Right lobe of liver (tissue), 6 donors: ENCODE measurements around the gene B3GAT3. TPM values are rescaled to one million over a fixed set of nuclear protein-coding genes. Genes with fewer than 3 reads are reported as not detected.
"Not testable (repeated sequence)": the region's sequence is repeated elsewhere in the genome, so short reads cannot be mapped to it uniquely, and the experiment has no call there.

Experiments used
- ATAC-seq, 4 donors: fragments of 200-7000 bp; cut with Tn5 transposase; one replicate each; pipeline ENCODE4 v1.9.1; 2020; ENCODE audit warnings: mild to moderate bottlenecking in 4 of 4, moderate library complexity in 4 of 4
- DNase-seq, 3 donors: peaks; one replicate each; pipeline ENCODE4 v3.0.0-alpha.2; 2020
- H3K27ac ChIP-seq, 3 donors: fragments of 200-600 bp; one replicate each; pipeline ENCODE4 v1.8.0; 2022
- H3K27me3 ChIP-seq, 2 donors: fragments of 200-600 bp; one replicate each; pipeline ENCODE4 v1.8.0; 2022
- H3K36me3 ChIP-seq, 4 donors: fragments of 200-600 bp; sonication (generic) in 1 of 4; one replicate each; pipeline versions ENCODE4 v1.5.1 to v1.8.0; 2017 to 2022; ENCODE audit warnings: control low read depth in 1 of 4
- H3K4me1 ChIP-seq, 4 donors: fragments of 200-600 bp; sonication (generic) in 1 of 4; one replicate each; pipeline versions ENCODE4 v1.5.1 to v1.8.0; 2017 to 2022; ENCODE audit warnings: control low read depth in 1 of 4
- H3K4me3 ChIP-seq, 3 donors: fragments of 200-600 bp; one replicate each; pipeline ENCODE4 v1.8.0; 2022
- H3K9me3 ChIP-seq, 4 donors: fragments of 200-600 bp; sonication (generic) in 1 of 4; one replicate each; pipeline versions ENCODE4 v1.5.1 to v1.8.0; 2017 to 2022; ENCODE audit warnings: control low read depth in 1 of 4
- POLR2A ChIP-seq: fragments of 450-650 bp; IDR thresholded peaks from one replicate; pipeline ENCODE4 v1.6.1; 2017; ENCODE audit warnings: antibody characterized with exemption, mild to moderate bottlenecking
- WGBS: methylation state at CpG from one replicate; pipeline ENCODE4 v1.1.6; 2018; ENCODE audit warnings: low coverage, low lambda C conversion rate; ENCODE audit not compliant: insufficient coverage; ENCODE audit errors: missing lambda C conversion rate; 5-methylcytosine and 5-hydroxymethylcytosine counted together
- intact Hi-C, 2 donors: fragments of 100-400 bp; cut with DNase I; formaldehyde crosslinking; loops; one replicate each; pipeline versions ENCODE4 v1.11.2 to v1.14.1; 2022
- total RNA-seq, 6 experiments: library from RNA; depleted of rRNA in 2 of 6; stranded (reverse); fragments of >200 nt in 2 of 6; fragmentation: NEBNext Ultra II Directional in 3 of 6; extraction: Animal tissue kit (Norgen Biotek cat#: 25700) in 3 of 6; gene quantifications; one replicate each; pipeline versions ENCODE4 v1.1.0 to v1.2.4, GENCODE V29; 2016 to 2023
- TF ChIP-seq, protein P1 (sequence below), 4 donors: fragments of 200-600 bp in 3 of 4; fragments of 450-650 bp in 1 of 4; IDR thresholded peaks; one replicate each; pipeline versions ENCODE4 v1.5.1 to v1.8.0; 2016 to 2022; ENCODE audit warnings: antibody characterized with exemption in 4 of 4, mild to moderate bottlenecking in 2 of 4
- donor health status: DM: no; HTN: yes; CAD: no.
- donor health status: DM: no; HTN: no; CAD: no.
- donor health status: DM: no; HTN: no; CAD: no.
- donor health status: DM: no; HTN: yes; CAD: no.
- donor health status: DM: no; HTN: yes; CAD: no.

Gene B3GAT3
- total RNA-seq, 6 experiments from 2014 or later, result 17.1 to 32.8 (median 23.4) TPM

DNA sequence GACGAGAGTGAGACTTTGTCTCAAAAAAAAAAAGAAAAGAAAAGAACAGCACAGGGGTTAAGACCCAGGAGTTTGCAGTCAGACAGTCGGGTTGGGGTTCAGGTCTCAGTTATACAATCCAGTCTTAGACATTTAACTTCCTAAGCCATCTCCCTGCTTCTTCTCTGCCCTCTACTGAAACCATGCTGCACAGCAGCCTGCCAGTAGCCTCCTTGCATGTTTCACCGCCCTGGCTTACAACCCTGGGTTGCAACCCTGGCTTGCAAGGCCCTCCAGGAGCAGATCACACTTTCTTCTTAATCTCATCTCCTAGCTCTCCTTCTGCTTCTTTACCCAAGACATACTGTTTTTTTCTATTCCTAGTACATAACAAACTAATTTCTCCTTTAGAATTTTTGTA lies 5.9 kb upstream of the B3GAT3 start:
- Histone ChIP-seq H3K4me3 (no peak overlapping the region), H3K36me3 (peaks cover 10 to 78% (median 42%) of the 10 kb centered on the region in 4 donors), H3K9me3 (no peaks in the 10 kb centered on the region), H3K4me1 (no peaks in the 10 kb centered on the region), H3K27me3 (no peaks in the 10 kb centered on the region), H3K27ac (no peak overlapping the region)
- WGBS, result 86% methylated on average over 3 of the region's 3 CpGs
- ATAC-seq (peak in 1 of 4 donors; percentile 15), DNase-seq (no peak)
- intact Hi-C loops, result no loop called here
- TF ChIP-seq POLR2A, result no peak
- TF ChIP-seq, protein P1, sequence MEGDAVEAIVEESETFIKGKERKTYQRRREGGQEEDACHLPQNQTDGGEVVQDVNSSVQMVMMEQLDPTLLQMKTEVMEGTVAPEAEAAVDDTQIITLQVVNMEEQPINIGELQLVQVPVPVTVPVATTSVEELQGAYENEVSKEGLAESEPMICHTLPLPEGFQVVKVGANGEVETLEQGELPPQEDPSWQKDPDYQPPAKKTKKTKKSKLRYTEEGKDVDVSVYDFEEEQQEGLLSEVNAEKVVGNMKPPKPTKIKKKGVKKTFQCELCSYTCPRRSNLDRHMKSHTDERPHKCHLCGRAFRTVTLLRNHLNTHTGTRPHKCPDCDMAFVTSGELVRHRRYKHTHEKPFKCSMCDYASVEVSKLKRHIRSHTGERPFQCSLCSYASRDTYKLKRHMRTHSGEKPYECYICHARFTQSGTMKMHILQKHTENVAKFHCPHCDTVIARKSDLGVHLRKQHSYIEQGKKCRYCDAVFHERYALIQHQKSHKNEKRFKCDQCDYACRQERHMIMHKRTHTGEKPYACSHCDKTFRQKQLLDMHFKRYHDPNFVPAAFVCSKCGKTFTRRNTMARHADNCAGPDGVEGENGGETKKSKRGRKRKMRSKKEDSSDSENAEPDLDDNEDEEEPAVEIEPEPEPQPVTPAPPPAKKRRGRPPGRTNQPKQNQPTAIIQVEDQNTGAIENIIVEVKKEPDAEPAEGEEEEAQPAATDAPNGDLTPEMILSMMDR (IDR thresholded peaks at IDR 0.05), result no peak

DNA sequence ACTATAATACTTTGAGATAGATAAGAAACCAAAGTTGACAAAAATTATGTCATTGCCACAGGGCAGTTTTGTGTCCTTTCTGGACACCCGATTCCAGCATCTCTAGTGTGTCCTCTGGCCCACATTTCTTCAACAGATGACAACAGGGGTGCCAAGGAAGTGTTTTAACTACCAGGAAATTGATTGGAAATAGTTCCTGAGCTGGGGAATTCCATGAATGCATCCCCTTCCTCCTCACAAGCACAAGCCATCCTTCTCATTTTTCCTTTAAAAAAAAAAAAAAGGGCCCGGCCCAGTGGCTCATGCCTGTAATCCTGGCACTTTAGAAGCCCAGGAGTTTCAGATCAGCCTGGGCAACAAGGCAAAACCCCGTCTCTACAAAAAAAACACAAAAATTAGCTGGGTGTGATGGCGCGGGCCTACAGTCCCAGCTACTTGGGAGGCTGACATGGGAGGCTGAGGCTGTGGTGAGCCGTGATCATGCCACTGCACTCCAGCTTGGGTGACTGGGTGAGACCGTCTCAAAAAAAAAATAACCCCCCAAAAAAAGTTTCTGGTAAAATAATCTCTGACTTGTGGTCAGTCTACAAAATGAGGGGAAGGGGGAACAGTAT lies 797 bp upstream of the B3GAT3 start:
- intact Hi-C loops, result no loop called here
- Histone ChIP-seq H3K27ac (peak overlapping the region; percentile 60 to 76 (median 61)), H3K36me3 (peaks cover 0 to 27% (median 13%) of the 10 kb centered on the region in 4 donors), H3K4me3 (peak overlapping the region in 2 of 3 donors; percentile 74 to 76), H3K9me3 (no peaks in the 10 kb centered on the region), H3K27me3 (no peaks in the 10 kb centered on the region), H3K4me1 (peaks cover 0 to 8% (median 4%) of the 10 kb centered on the region in 4 donors)
- no peak for ATAC-seq
- TF ChIP-seq, protein P1 (IDR thresholded peaks at IDR 0.05), result no peak
- TF ChIP-seq POLR2A, result no peak
- 71% methylated on average over 5 of the region's 7 CpGs for WGBS
- DNase-seq, result no peak

- intact Hi-C loops, result no loop called here
- no peak for TF ChIP-seq POLR2A
- TF ChIP-seq, protein P1 (IDR thresholded peaks at IDR 0.05), result no peak
- H3K4me3 ChIP-seq, result peak overlapping the region; percentile 74 to 90 (median 76)
- H3K27ac ChIP-seq, result peak overlapping the region; percentile 54 to 76 (median 61)
- ATAC-seq (no peak), DNase-seq (no peak)
- H3K9me3 ChIP-seq, result no peaks in the 10 kb centered on the region
- H3K27me3 ChIP-seq, result no peaks in the 10 kb centered on the region
- WGBS, result 13% methylated on average over 8 of the region's 8 CpGs
- H3K4me1 ChIP-seq, result peaks cover 0 to 8% (median 4%) of the 10 kb centered on the region in 4 donors
- peaks cover 0 to 12% (median 3%) of the 10 kb centered on the region in 4 donors for H3K36me3 ChIP-seq
Observed at GRCh38 chr11:62621027-62621566, 689 bp downstream of the B3GAT3 start.

DNA sequence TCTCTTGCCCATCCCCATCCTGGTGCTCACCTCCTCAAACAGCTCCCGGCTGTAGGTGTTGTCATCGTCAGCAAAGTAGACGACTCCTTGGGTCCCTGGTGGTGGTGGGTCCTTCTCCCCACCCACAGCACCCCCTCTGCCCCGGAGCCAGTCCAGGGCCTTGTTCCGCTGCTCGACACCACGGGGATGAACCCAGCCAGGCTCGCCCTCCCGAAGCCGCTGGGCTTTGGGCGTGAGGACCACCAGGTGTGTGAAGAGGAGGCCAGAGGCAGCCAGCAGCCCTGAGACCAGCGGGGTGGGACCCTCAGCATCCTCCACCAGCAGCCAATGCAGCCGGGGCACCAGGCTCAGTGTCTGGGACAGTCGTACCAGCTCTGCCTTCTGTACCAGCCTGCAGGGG lies 4.8 kb downstream of the B3GAT3 start:
- not testable (repeated sequence) for H3K27ac ChIP-seq, DNase-seq

GRCh38 chr11:62615521-62615920 lies 6.3 kb downstream of the B3GAT3 start:
- intact Hi-C loops, result loop anchor here in 1 of 2 donors (10.0 kb wide), 1 partner anchor 59 kb away; the partner anchor contains the start of genes LBHD1, UBXN1 and UQCC3
- TF ChIP-seq, protein P1 (IDR thresholded peaks at IDR 0.05), result no peak
- no peak for TF ChIP-seq POLR2A
- DNase-seq, result no peak
- WGBS, result no CpG with 5 or more reads among the region's 7 CpGs
- no peak for ATAC-seq
- Histone ChIP-seq H3K4me1 (peaks cover 0 to 18% (median 5%) of the 10 kb centered on the region in 4 donors), H3K27me3 (no peaks in the 10 kb centered on the region), H3K36me3 (no peaks in the 10 kb centered on the region), H3K4me3 (no peak overlapping the region), H3K9me3 (no peaks in the 10 kb centered on the region), H3K27ac (no peak overlapping the region)

More for the DNA sequence above, 4.8 kb downstream of the B3GAT3 start:
- H3K4me3 ChIP-seq, H3K36me3 ChIP-seq, ATAC-seq, H3K27me3 ChIP-seq, H3K9me3 ChIP-seq: not testable (repeated sequence)
- peaks cover 0 to 14% (median 4%) of the 10 kb centered on the region in 4 donors for H3K4me1 ChIP-seq
- intact Hi-C loops, result loop anchor here in 1 of 2 donors (10.0 kb wide), 1 partner anchor 58 kb away; the partner anchor contains the start of genes LBHD1, UBXN1 and UQCC3
- WGBS, result 100% methylated on average over 4 of the region's 14 CpGs
